A673 (cell line): ENCODE data around the gene RFTN1.

Experiments
- EZH2 ChIP-seq: fragments of 200-600 bp; sonication (generic); IDR thresholded peaks from 2 replicates; pipeline ENCODE4 v1.6.1; 2017; ENCODE audit warnings: borderline replicate concordance, low read depth, mild to moderate bottlenecking, mixed read lengths, antibody characterized with exemption, low read length; ENCODE audit not compliant: poor library complexity, severe bottlenecking
- TF ChIP-seq, protein P1 (sequence below): fragments of 300-800, 200-600 bp; sonication (generic); conservative IDR thresholded peaks from 2 replicates; pipeline ENCODE4 v1.5.1; 2017; ENCODE audit warnings: low read depth, mild to moderate bottlenecking, antibody characterized with exemption, low read length, moderate library complexity, mixed read lengths

DNA sequence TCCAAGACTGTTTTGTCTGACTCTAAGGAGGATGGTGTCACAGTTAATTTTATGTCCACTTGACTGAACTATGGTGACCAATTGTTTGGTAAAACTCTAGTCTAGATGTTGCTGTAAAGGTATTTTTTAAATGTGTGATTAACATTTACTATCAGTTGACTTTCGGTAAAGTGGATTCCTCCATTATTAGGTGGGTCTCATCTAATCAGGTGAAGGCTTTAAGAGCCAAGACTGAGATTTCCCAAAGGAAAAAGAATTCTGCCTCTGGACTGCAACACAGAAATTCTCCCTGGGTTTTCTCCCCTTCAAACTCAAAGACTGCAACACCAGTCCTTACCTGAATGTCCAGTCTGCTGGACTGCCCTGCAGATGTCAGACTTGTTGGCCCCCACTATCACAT, 129.6 kb downstream of the RFTN1 start:
- TF ChIP-seq, protein P1, sequence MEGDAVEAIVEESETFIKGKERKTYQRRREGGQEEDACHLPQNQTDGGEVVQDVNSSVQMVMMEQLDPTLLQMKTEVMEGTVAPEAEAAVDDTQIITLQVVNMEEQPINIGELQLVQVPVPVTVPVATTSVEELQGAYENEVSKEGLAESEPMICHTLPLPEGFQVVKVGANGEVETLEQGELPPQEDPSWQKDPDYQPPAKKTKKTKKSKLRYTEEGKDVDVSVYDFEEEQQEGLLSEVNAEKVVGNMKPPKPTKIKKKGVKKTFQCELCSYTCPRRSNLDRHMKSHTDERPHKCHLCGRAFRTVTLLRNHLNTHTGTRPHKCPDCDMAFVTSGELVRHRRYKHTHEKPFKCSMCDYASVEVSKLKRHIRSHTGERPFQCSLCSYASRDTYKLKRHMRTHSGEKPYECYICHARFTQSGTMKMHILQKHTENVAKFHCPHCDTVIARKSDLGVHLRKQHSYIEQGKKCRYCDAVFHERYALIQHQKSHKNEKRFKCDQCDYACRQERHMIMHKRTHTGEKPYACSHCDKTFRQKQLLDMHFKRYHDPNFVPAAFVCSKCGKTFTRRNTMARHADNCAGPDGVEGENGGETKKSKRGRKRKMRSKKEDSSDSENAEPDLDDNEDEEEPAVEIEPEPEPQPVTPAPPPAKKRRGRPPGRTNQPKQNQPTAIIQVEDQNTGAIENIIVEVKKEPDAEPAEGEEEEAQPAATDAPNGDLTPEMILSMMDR: no peak
- TF ChIP-seq EZH2: no peak
